Stimulated activated CD8-positive, alpha-beta memory T cell treated with anti-CD3 and anti-CD28 coated beads, Interleukin-7, amount 100 ng/mL, for 1 hour (primary cell): Measurements from ENCODE around the gene IL4I1.

Experiments
- DNase-seq, 2 donors: peaks; one replicate each; pipeline ENCODE4 v3.0.0-alpha.2; 2020; ENCODE audit warnings: low read depth in 2 of 2

The IL4I1 gene

DNA sequence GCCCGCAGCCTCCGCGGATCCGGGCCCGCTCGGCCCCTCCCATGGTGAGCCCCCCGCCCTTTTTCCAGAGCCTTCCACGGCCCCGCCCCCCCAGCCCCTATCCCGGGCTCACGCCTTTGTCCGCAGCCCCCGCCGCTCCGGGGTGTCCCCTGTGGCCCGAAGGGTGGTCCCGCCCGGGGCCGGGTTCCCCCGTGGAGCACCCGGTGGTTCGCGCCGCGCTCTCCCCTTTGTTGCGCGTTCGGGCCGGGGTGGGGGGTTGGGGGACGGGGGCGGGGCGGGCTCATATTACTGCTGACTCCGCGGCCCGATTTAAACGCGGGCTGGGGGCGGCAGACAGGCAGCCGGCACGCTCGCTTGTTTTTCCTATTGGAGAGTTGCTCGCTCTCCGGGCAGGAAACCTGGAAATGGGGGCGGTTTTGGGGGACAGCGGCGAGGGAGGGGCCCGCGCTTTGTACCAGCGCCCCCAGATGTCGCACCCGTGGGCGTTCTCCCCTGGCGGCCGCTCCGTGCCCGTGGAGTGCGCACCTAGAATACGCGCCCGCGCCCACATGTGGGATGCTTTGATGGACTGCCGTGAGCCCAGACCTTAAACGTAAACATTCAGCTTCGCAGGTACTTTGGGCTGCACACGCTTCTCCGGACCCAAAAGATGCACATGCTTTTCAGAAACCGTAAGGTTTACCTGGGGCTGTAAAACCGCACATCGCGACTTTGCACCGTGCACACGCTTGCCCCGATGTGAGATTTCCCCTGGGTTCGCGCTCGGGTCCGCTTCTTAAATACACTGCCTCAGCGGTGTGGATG, 45.0 kb downstream of the IL4I1 start:
- DNase-seq = peak in 1 of 2 donors; percentile 7

DNA sequence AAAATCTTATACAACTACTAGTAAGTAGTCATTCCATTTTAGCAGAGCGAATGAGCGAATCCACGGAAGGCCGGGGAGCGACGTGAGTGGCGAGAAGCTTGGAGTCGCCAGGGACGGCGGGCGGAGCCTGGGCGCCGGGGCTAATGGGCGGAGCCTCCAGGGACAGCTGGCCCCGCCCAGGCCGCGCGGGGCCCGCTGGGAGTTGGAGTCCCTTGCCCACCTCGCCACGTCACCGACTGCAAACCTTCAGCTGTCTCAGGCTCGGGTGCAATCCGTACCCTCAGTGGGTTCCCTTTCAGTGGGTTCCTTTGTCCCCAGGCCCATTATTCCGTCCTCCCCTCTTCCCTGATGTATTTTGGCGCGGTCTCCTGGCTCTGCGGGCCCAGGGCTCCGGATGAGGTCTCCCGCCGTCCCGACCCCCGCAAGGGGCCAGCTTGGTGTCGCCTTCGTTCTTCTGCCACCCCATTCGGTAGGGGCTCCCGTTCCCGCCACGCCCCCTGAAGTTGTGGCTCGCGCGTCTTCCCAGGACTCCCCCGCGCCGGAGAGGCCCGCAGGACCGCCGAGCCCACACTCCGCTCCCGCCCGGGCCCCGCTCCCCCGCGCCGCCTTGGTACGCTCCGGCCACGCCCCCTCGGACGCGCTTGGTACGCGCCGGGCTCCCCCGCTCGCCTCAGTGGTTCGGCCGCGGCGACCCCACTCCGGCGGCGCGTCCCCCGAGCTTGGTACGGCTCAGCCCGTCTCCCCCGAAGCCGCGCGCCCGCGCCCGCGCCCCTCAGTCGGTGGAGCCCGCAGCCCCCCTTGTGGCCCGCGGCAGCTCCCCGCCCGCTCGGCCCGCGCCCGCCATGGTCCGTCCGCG, 46.0 kb downstream of the IL4I1 start, which contains the start of gene PTOV1:
Gene PTOV1, plus strand, starts transcription at position 673 of the 856 bp plus-strand sequence.
- peak; percentile 73 to 76 for DNase-seq

DNA sequence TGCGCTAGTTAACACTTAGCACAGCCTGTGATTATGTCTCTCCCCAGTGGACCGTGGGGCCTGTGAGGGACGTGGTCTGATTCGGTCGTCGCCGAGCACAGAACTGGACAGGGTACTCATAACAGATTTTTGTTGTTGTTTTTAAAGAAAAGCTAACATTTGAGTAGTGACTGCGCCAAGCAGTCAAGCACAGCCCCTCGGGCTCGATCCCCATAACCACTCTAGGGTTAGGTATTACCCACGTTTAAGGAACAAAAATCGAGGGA, 46.5 kb downstream of the IL4I1 start:
- DNase-seq = no peak

DNA sequence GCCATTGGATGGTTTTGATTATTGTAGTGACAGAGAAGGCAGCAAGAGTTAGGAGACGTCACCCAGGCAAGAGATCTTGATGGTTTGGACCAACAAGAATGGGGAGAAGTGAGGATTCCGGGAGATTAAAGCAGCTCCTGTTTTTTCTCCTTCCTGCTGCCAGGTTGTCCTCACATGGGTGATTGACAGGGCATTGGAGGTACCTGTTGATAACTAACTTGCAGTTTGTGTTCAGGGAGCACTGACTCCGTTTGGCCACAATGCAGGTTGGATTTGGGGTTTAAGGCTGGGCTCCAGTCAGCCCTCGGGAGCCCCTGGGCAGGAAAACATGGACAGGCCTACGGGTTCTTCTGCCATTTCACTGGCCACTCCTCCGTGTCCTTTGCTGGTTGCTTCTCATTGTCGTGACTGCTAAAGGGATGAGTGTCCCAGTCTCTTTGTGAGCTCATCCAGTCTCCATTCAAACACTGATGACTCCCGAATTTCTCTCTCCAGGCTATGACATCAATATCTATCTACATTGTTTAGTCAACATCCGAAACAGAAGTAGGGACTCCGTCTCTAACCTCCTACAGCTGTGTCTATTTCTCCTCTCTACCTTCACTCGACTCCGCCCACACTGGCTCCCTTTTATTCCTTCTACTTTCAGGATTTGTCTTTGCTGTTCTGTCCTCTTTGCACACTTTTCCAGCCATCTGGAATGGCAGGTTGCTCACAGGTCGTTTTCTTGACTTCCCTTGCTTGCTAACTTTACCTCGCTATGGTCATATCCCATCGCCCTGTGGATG, 47.1 kb downstream of the IL4I1 start:
- DNase-seq = no peak

DNA sequence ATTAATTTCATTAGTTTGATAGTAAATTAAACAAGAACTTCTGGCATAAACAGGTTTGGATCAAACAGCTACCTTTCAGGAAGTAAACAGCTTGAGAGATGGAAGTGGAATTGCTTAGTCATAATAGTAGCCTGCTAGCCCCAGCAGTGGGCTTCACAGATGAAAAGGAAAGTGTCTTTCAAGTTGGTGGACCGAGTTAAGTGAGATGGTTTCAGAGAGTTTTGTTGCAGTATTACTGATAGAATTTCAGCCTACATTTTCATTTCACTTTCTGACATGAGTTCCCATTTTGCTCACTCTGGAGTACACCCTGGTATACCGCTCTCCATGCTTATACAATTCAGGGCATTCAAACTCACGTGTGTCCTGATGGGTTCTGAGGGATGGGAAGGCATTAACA, 47.7 kb downstream of the IL4I1 start:
- DNase-seq = no peak

DNA sequence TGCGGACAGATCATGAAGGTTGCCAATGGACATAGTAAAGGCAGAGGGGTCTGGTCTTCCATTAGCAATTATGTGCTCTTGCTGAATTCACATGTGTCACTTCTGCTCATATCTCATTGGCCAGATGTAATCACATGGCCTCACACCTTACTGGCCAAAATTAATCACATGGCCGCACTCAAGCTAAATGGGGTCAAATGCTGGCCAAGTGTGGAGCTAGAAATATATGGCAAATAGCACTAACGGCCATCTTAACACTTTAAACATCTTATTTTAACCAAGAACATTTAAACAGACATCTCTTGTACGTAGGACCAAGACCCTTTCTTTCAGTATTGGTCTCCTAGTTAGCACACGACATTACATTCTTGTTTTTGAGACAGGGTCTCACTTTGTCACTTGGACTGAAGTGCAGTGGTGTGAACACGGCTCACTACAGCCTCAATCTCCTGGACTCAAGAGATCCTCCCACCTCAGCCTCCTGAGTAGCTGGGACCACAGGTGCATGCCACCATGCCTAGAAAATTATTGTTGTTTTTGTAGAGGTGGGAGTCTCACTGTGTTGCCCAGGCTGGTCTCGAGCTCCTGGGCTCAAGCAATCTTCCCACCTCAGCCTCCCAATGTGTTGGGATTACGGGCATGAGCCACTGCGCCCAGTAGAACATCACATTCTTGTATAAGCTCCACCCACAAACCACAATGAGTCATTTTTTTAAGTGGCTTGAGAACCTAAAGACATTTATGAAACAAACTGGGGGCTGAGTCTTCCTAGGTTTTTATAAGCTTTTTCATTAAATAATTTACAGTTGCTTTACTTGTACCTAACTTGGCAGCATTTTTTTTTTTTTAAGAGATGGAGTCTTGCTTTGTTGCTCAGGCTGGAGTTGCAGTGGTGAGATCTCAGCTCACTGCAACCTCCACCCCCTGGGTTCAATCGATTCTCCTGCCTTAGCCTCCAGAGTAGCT, 48.7 kb downstream of the IL4I1 start:
- DNase-seq = no peak

DNA sequence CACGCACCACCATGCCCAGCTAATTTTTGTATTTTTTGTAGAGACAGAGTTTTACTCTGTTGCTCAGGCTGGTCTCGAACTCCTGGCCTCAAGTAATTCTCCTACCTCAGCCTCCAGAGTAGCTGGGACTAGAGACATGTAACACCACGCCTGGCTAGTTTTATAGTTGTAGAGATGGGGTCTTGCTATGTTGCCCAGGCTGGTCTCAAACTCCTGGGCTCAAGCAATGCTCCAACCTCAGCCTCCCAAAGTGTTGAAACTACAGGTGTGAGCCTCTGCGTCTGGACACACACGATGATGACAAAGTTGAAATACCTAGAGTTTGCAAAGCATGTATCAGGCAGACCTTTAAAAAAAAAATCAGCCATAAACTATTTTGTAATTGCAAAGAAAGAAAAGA, 50.3 kb downstream of the IL4I1 start:
- no peak for DNase-seq

DNA sequence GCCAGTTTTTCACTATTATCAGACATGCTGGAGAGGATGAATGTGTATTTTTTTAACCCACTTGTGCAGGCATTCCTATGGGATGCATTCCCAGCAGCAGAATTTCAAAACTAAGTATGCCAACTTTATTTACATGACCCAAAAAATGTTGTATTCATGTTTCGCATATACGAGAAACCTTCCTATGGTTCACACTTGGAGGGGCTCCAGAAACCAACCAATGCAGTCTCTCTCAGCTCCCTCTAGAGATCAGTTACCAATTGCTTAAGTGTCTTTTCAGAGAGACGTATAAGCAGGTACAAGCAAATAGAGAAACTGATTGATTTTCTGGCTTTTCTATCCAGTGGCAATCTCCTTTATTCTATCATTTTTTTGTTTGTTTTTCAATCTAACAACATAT, 51.3 kb downstream of the IL4I1 start:
- DNase-seq = no peak

DNA sequence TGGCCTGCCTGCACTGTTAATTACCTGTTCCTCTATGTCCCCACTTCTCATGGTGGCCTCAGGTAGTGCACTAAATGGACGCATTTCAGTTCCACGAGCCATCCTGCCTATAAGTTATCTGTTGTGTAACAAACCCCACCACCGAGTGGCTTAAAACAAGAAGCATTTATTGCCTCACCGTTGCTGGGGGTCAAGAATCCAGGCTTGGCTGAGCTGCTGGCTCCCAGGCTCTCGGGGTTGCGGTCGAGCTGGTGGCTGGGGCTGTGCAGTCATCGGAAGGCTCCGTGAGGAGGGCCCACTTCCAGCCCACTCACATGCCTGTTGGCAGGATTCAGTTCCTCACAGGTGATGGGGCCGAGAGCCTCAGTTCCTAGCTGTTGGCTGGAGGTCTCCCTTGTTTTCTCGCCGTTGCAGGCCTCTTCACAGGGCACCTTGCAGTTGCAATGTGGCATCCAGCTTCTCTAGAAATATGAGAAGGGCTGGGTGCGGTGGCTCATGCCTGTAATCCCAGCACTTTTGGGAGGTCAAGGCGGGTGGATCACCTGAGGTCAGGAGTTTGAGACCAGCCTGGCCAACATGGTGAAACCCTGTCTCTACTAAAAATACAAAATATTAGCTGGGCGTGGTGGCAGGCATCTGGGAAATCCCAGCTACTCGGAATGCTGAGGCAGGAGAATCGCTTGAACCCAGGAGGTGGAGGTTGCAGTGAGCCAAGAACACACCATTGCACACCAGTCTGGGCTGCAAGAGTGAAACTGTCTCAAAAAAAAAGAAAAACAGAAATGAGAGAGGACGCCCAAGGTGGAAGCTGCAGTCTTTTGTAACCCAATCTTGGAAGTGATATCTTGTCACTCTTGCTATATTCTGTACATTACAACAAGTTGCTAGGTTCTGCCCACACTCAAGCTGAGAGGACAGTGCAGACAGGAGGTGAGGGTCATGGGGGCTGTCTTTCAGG, 52.3 kb downstream of the IL4I1 start:
- DNase-seq = no peak

DNA sequence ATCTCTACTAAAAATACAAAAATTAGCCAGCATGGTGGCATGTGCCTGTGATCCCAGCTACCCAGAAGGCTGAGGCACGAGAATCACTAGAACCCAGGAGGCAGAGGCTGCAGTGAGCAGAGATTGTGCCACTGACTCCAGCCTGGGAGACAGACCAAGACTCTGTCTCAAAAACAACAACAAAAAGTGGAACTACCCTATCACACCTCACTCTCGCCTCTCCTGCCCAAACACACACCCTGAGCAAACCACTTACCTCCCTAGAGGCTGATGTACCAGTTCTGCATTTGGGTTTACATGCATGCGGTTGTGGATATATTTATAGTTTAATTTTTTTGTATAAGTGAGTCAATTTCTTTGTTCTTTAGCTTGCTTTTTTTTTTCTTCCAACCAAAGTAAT, 53.4 kb downstream of the IL4I1 start:
- no peak for DNase-seq

DNA sequence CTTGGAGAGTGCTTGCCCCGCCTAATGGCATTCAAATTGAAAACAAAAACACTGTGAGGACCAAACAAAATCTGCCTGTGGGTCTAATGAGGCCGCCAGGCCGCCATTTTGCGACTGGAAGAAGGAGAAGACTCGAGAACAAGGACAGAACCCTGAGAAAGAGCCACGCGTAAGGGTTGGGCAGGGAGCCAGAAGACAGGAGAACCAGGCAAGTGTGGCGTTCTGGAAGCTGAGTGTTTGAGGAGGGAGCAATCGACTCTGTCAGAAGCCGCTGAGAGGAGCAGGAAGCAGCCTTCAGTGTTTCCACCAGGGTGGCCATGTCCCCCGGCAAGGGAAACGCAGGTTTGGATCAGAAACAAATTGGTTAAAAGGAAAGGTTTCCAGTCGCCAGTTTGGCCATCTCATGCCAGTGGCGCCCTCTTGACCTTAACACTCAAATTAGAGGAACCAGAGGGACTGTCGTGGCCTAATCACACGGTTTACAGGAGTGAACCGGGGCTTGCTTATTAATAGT, 55.9 kb downstream of the IL4I1 start:
- DNase-seq = no peak

DNA sequence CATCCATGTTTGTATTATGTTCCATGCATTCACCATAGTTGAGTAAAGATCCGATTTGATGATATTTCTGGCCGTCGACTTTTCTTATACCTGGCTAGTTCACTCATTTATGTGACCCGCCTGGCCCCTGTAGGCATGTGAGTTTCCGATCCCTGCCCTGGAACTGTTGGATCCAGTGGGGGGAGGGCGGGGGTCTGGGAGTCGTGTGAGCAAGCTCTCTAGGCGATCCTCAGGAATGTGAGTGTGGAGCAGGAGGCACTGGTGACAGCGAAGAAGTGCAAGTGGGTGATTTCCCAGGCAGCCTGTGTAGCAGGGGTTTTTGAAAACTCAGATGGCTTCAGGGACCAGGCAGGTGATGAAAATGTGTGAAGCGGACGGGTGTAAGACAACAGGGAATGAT, 56.4 kb downstream of the IL4I1 start:
- DNase-seq = no peak

DNA sequence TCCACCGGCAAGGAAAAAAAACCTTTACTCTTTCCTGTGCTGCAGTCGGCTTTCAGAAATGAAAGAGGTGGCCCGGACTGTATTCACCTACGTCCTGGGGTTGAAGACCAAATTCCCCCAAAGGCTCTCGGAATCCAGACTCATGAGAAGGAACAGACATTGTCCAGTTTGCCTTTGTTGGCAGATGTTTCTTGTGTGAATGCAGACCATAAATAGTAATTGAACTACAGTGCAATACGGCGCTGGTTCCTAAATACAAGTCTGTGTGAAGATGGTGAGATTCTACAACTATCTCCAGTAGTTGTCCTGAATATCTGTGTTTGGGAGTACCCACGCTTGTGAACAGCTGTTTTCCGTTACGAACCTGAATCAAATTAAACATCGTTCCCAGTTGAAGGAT, 57.0 kb downstream of the IL4I1 start:
- no peak for DNase-seq
